MCF 10A (cell line): ENCODE data around the gene OXLD1. TPM values are rescaled to one million over a fixed set of nuclear protein-coding genes. Genes with fewer than 3 reads are reported as not detected.
"Not testable (repeated sequence)": the region's sequence is repeated elsewhere in the genome, so short reads cannot be mapped to it uniquely, and the experiment has no call there.

Experiments used
- BruUV-seq: library from RNA; stranded (reverse); fragments of 400-500 nt; replicated peaks from 2 replicates; lab custom pipeline; 2021; lab: Mats Ljungman, UMichigan
- CTCF ChIA-PET: fragments of 300-600 bp; sonication (Branson Sonifier 250); formaldehyde crosslinking; extraction: SDS; loops from one replicate; lab custom pipeline; 2021; ENCODE audit warnings: antibody characterized with exemption, inconsistent platforms; lab: Yijun Ruan, JAX
- POLR2A ChIA-PET: fragments of 300-600, 350-650 bp; sonication (Branson Sonifier 250); formaldehyde crosslinking; extraction: SDS; loops from one replicate; lab custom pipeline; 2020; ENCODE audit warnings: antibody characterized with exemption, inconsistent platforms; lab: Yijun Ruan, JAX
- DNase-seq: peaks from one replicate; pipeline ENCODE4 v3.0.0-alpha.2; 2018; ENCODE audit not compliant: unreplicated experiment
- H3K27ac Mint-ChIP-seq: one replicate; pipeline ENCODE4 v1.8.0; 2022; ENCODE audit warnings: mild to moderate bottlenecking, low read depth, mixed read lengths; ENCODE audit not compliant: unreplicated experiment
- H3K27me3 Mint-ChIP-seq: one replicate; pipeline ENCODE4 v1.8.0; 2022; ENCODE audit warnings: mixed read lengths; ENCODE audit not compliant: insufficient read depth, unreplicated experiment
- H3K36me3 Mint-ChIP-seq: one replicate; pipeline ENCODE4 v1.8.0; 2022; ENCODE audit warnings: mild to moderate bottlenecking, moderate library complexity, mixed read lengths; ENCODE audit not compliant: insufficient read depth, unreplicated experiment
- H3K4me1 Mint-ChIP-seq: one replicate; pipeline ENCODE4 v1.8.0; 2022; ENCODE audit warnings: mixed read lengths; ENCODE audit not compliant: insufficient read depth, unreplicated experiment
- H3K4me3 Mint-ChIP-seq: one replicate; pipeline ENCODE4 v1.8.0; 2022; ENCODE audit warnings: mild to moderate bottlenecking, moderate library complexity, mixed read lengths; ENCODE audit not compliant: unreplicated experiment
- H3K9me3 Mint-ChIP-seq: one replicate; pipeline ENCODE4 v1.8.0; 2022; ENCODE audit warnings: mixed read lengths; ENCODE audit not compliant: unreplicated experiment
- CTCF ChIP-seq: fragments of 200-600 bp; IDR thresholded peaks from one replicate; pipeline ENCODE4 v1.8.0; 2022; ENCODE audit warnings: antibody characterized with exemption, mild to moderate bottlenecking; ENCODE audit not compliant: unreplicated experiment
- intact Hi-C: fragments of 100-400 bp; cut with micrococcal nuclease; formaldehyde crosslinking; loops from 2 replicates; pipeline ENCODE4 v1.14.1; 2022
- total RNA-seq: library from RNA; stranded (reverse); gene quantifications from 2 replicates; pipeline ENCODE4 v1.2.3, GENCODE V29; 2022

OXLD1 gene
- total RNA-seq, 1 experiment from 2014 or later, result 54.8 TPM

DNA sequence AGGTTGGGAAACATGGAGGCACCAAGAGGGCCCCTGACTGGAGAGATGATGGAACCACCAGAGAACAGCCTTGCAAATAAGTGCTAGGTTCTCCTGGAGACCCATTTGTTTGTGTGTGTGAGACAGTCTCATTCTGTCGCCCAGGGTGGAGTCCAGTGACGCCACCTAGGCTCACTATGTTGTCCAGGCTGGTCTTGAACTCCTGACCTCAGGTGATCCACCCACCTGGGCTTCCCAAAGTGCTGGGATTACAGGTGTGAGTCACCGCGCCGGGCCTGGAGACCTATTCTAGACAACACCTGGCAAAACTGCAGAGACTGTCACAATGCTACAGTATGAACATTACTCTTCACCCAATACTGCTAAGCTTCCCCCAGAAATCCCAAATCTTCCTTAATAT lies 31.0 kb downstream of the OXLD1 start:
- peak; percentile 44 for DNase-seq
- no peak for TF ChIP-seq CTCF
- peaks cover 24% of the 10 kb centered on the region for H3K36me3 Mint-ChIP-seq
- H3K27me3 Mint-ChIP-seq, result no peaks in the 10 kb centered on the region
- no peaks in the 10 kb centered on the region for H3K9me3 Mint-ChIP-seq
- peak overlapping the region; percentile 96 for H3K27ac Mint-ChIP-seq
- peak overlapping the region; percentile 89 for H3K4me3 Mint-ChIP-seq
- ChIA-PET POLR2A (interaction anchor here (0.6 to 5.7 kb wide), 14 partner anchors 11 to 240 kb away, joined by 3 to 65 read pairs (median 6); partner anchors contain the start of genes ARL16, BAHCC1, CCDC137 and FAAP100), CTCF (interaction anchor here (0.6 kb wide), 2 partner anchors 115 to 617 kb away, joined by 4 to 5 read pairs; no protein-coding TSS in a partner anchor)
- TSS peak; percentile 56 for BruUV-seq
- intact Hi-C loops, result no loop called here
- H3K4me1 Mint-ChIP-seq, result peaks cover 6% of the 10 kb centered on the region

GRCh38 chr17:81631482-81631881 lies 34.9 kb downstream of the OXLD1 start:
- TF ChIP-seq CTCF, result no peak
- Mint-ChIP-seq H3K36me3 (peaks cover 61% of the 10 kb centered on the region), H3K9me3 (no peaks in the 10 kb centered on the region), H3K27me3 (no peaks in the 10 kb centered on the region), H3K4me1 (peaks cover 6% of the 10 kb centered on the region), H3K27ac (no peak overlapping the region), H3K4me3 (no peak overlapping the region)
- ChIA-PET CTCF (no interaction called here), POLR2A (interaction anchor here (0.7 to 1.1 kb wide), 2 partner anchors 35 to 52 kb away, joined by 3 to 6 read pairs; partner anchors contain the start of genes ARL16, CCDC137 and HGS)
- BruUV-seq, result no TSS peak
- intact Hi-C loops, result no loop called here
- DNase-seq, result no peak

GRCh38 chr17:81630274-81630673 lies 36.1 kb downstream of the OXLD1 start:
- BruUV-seq, result no TSS peak
- Mint-ChIP-seq H3K9me3 (no peaks in the 10 kb centered on the region), H3K4me3 (no peak overlapping the region), H3K27me3 (no peaks in the 10 kb centered on the region), H3K4me1 (no peaks in the 10 kb centered on the region), H3K27ac (peak overlapping the region; percentile 19), H3K36me3 (peaks cover 62% of the 10 kb centered on the region)
- POLR2A ChIA-PET, result no interaction called here
- intact Hi-C loops, result no loop called here
- CTCF ChIA-PET, result interaction anchor here (0.6 to 0.8 kb wide), 2 partner anchors 23 to 29 kb away, joined by 3 read pairs; no protein-coding TSS in a partner anchor
- DNase-seq, result no peak
- no peak for TF ChIP-seq CTCF

- H3K27ac Mint-ChIP-seq, result no peak overlapping the region
- H3K27me3 Mint-ChIP-seq, result no peaks in the 10 kb centered on the region
- intact Hi-C loops, result no loop called here
- peaks cover 89% of the 10 kb centered on the region for H3K36me3 Mint-ChIP-seq
- POLR2A ChIA-PET, result interaction anchor here (0.6 to 1.4 kb wide), 3 partner anchors 14 to 100 kb away, joined by 3 read pairs; no protein-coding TSS in a partner anchor
- no peak for DNase-seq
- no peaks in the 10 kb centered on the region for H3K9me3 Mint-ChIP-seq
- H3K4me3 Mint-ChIP-seq, result no peak overlapping the region
- CTCF ChIA-PET, result no interaction called here
- no peaks in the 10 kb centered on the region for H3K4me1 Mint-ChIP-seq
- no peak for TF ChIP-seq CTCF
- no TSS peak for BruUV-seq
Measured at GRCh38 chr17:81621494-81622130, 44.8 kb downstream of the OXLD1 start.

DNA sequence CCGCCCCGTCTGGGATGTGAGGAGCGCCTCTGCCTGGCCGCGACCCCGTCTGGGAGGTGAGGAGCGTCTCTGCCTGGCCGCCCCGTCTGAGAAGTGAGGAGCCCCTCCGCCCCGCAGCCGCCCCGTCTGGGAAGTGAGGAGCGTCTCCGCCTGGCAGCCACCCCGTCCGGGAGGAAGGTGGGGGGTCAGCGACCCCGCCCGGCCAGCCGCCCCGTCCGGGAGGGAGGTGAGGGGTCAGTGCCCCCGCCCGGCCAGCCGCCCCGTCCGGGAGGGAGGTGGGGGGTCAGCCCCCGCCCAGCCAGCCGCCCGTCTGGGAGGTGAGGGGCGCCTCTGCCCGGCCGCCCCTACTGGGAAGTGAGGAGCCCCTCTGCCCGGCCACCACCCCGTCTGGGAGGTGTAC lies 48.1 kb downstream of the OXLD1 start:
- H3K4me1 Mint-ChIP-seq, H3K27ac Mint-ChIP-seq, H3K4me3 Mint-ChIP-seq, DNase-seq, BruUV-seq, intact Hi-C loops, POLR2A ChIA-PET, CTCF ChIA-PET, H3K9me3 Mint-ChIP-seq, H3K27me3 Mint-ChIP-seq: not testable (repeated sequence)
- peaks cover 81% of the 10 kb centered on the region for H3K36me3 Mint-ChIP-seq
